T-helper 2 cell treated with Interferon-gamma antibody and Interleukin-4, amounts not matched to agents 5 μg/mL and 100 μg/mL, for 36 hours (primary cell): ENCODE results near the gene ACAA1.
A peak's percentile ranks its signal among the peaks of the same experiment; 100 is the strongest.
"Not testable (repeated sequence)": the region's sequence is repeated elsewhere in the genome, so short reads cannot be mapped to it uniquely, and the experiment has no call there.

Experiments
- DNase-seq: peaks from one replicate; pipeline ENCODE4 v3.0.0; 2021; ENCODE audit warnings: low spot score
- H3K27ac Mint-ChIP-seq: one replicate; pipeline ENCODE4 v1.8.0; 2021; ENCODE audit warnings: mild to moderate bottlenecking, mixed read lengths
- H3K27me3 Mint-ChIP-seq: one replicate; pipeline ENCODE4 v1.8.0; 2021; ENCODE audit warnings: low read depth, mixed read lengths
- H3K36me3 Mint-ChIP-seq: one replicate; pipeline ENCODE4 v1.8.0; 2021; ENCODE audit warnings: low read depth, mixed read lengths
- H3K4me1 Mint-ChIP-seq: one replicate; pipeline ENCODE4 v1.8.0; 2021; ENCODE audit warnings: low read depth, mixed read lengths
- H3K4me3 Mint-ChIP-seq: one replicate; pipeline ENCODE4 v1.8.0; 2022; ENCODE audit warnings: mild to moderate bottlenecking, moderate library complexity, mixed read lengths
- H3K9me3 Mint-ChIP-seq: one replicate; pipeline ENCODE4 v1.8.0; 2021; ENCODE audit warnings: mixed read lengths

Gene ACAA1

DNA sequence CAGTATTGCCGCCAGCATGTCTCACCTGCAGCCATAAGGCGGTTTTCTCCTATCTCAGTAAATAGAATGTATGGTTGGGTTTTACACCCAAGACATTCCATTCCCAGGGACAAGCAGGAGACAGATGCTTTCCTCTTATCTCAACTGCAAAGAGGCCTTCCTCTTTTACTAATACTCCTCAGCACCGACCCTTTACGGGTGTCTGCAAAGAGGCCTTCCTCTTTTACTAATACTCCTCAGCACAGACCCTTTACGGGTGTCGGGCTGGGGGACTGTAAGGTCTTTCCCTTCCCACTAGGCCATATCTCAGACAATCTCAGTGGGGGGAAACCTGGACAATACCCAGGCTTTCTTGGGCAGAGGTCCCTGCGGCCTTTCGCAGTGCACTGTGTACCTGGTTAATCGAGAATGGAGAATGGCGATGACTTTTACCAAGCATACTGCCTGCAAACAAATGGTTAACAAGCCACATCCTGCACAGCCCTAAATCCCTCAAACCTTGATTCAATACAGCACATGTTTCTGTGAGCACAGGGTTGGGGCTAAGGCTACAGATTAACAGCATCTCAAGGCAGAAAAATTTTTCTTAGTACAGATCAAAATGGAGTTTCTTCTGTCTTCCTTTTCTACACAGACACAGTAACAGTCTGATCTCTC lies 1.2 kb downstream of the ACAA1 start:
- H3K27me3 Mint-ChIP-seq, H3K9me3 Mint-ChIP-seq, DNase-seq: not testable (repeated sequence)
- Mint-ChIP-seq H3K4me3 (peak overlapping the region; percentile 91), H3K36me3 (peaks cover 50% of the 10 kb centered on the region), H3K4me1 (peaks cover 51% of the 10 kb centered on the region), H3K27ac (peak overlapping the region; percentile 93)

GRCh38 chr3:38134517-38135143 lies 2.3 kb downstream of the ACAA1 start:
- H3K36me3 Mint-ChIP-seq = peaks cover 53% of the 10 kb centered on the region
- not testable (repeated sequence) for H3K27me3 Mint-ChIP-seq, DNase-seq, H3K9me3 Mint-ChIP-seq
- peak overlapping the region; percentile 91 for H3K4me3 Mint-ChIP-seq
- H3K27ac Mint-ChIP-seq = peak overlapping the region; percentile 22
- peaks cover 44% of the 10 kb centered on the region for H3K4me1 Mint-ChIP-seq

DNA sequence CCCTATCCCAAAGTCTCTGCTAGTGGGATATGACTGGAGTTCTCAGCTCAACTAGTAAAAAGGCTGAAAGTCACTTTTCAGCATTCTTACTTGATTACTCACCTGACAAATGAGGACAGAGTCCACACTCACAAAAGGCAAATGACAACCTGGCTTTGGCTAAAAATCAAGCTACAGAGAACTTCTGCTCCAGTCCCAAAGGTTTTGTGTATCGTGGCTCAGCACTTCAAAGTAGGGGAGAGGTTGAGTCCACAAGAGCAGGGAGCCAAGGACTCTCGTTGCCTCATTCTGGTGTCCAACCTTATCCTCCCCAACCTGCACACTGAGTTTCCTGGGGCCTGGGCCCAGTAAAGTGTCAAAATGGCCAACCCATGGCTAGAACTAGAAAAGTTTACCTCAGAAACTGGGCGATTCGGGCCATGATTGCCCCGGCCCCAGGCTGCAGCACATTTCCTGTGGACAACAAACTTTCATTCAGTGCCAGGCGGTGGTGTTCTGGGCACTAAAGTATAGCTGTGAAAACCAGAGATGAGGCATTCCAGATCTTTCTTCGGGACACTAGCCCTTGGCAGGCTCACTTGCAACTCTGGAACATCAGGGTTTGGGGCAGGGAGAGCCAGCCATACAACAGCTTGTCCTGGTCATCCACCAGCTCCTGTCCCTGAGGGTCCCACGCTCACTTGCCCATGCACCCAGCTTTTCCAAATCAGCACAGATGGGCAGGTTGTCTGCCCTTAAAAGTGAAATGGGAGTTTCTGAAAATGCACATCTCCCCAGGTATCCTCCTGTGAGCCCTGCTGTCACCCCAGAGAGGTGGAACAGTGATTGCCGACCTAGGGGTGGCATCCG lies 3.1 kb downstream of the ACAA1 start:
- Mint-ChIP-seq H3K27me3 (no peaks in the 10 kb centered on the region), H3K27ac (peak overlapping the region; percentile 22), H3K9me3 (no peaks in the 10 kb centered on the region), H3K4me3 (peak overlapping the region; percentile 32), H3K36me3 (peaks cover 60% of the 10 kb centered on the region), H3K4me1 (peaks cover 41% of the 10 kb centered on the region)
- DNase-seq = no peak

DNA sequence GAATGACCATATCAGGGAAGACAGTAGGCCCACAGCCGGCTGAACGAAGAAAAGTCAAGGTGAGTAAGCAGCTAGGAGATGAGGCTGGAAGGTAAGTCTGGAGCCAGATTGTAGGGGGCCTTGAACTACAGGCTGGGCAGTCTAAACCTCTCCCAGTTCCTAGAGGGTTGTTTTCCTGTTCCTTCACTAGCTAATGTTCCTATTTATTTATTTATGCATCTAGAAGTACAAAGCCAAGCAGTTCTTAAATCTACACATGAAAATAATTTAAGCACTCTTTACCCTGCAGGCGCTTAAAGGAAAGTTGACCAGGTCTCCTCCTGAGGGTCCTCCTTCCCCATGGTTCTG lies 3.7 kb downstream of the ACAA1 start:
- H3K27ac Mint-ChIP-seq = no peak overlapping the region
- H3K9me3 Mint-ChIP-seq = no peaks in the 10 kb centered on the region
- no peak overlapping the region for H3K4me3 Mint-ChIP-seq
- H3K36me3 Mint-ChIP-seq = peaks cover 61% of the 10 kb centered on the region
- H3K4me1 Mint-ChIP-seq = peaks cover 39% of the 10 kb centered on the region
- no peak for DNase-seq
- H3K27me3 Mint-ChIP-seq = no peaks in the 10 kb centered on the region

DNA sequence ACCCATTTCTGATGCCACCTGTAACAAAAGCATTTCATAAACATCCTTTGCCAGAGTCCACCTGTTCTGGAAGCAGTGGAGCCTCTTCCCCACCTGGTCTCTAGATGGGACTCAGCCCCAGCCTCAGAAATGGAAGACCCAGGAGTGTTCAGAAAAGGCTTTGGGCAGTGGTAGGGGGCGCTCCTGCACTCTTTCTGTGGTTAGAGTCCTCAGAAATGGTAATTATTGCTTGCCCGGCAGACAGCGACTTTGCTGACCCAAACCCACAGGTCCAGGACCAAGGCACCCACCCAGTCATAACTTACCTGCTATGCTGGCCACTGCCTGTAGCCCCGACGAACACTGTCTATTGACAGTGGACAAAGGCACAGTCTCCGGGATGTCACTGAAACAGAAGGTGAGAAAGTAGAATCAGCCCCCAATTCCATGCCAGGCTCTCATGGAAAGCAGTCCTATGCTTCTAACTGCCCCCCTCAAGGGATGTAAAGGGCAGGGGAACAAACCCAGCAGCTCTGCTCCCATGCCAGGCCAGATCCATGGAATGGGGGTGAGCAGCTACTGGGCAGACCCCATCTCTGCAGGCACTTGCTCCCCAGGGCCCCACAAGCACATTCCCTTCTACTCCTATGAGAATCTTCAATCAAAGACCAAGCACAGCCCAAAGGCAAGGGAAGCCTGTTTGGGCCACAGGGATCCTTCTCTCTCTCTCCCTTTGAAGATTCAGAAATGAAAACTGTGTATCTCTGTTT lies 5.1 kb downstream of the ACAA1 start:
- Mint-ChIP-seq H3K36me3 (peaks cover 71% of the 10 kb centered on the region), H3K27ac (no peak overlapping the region), H3K27me3 (no peaks in the 10 kb centered on the region), H3K4me1 (peaks cover 33% of the 10 kb centered on the region), H3K9me3 (no peaks in the 10 kb centered on the region), H3K4me3 (no peak overlapping the region)
- DNase-seq = no peak

- Mint-ChIP-seq H3K4me1 (peaks cover 26% of the 10 kb centered on the region), H3K4me3 (no peak overlapping the region), H3K27me3 (no peaks in the 10 kb centered on the region), H3K36me3 (peaks cover 73% of the 10 kb centered on the region), H3K27ac (no peak overlapping the region), H3K9me3 (no peaks in the 10 kb centered on the region)
- no peak for DNase-seq
Observed at GRCh38 chr3:38130631-38131065, 6.3 kb downstream of the ACAA1 start.

DNA sequence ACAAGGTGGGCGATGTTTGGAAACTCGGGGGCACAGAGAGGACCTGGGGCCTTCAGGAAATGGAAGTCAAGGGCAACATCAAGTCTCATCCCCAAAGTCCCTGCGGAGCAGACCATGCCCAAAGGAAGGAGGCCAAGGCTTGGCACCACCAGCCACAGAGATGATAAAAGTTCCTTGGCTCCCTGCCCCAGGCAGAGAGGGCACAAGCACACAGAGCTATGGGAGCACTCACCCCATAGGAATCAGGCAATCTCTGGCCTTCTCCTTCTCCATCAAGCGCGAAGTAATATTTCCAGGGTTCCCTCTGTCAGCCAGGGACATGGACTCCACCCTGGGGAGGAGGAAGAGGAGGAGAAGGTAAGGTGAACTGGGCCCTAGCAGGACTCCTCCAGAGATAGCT lies 7.9 kb downstream of the ACAA1 start:
- no peak overlapping the region for H3K4me3 Mint-ChIP-seq
- no peak overlapping the region for H3K27ac Mint-ChIP-seq
- H3K4me1 Mint-ChIP-seq = peaks cover 15% of the 10 kb centered on the region
- DNase-seq = no peak
- peaks cover 75% of the 10 kb centered on the region for H3K36me3 Mint-ChIP-seq
- H3K9me3 Mint-ChIP-seq = no peaks in the 10 kb centered on the region
- H3K27me3 Mint-ChIP-seq = no peaks in the 10 kb centered on the region

GRCh38 chr3:38128303-38128655 lies 8.6 kb downstream of the ACAA1 start:
- Mint-ChIP-seq H3K27ac (no peak overlapping the region), H3K9me3 (no peaks in the 10 kb centered on the region), H3K4me3 (no peak overlapping the region), H3K27me3 (no peaks in the 10 kb centered on the region), H3K36me3 (peaks cover 72% of the 10 kb centered on the region), H3K4me1 (peaks cover 11% of the 10 kb centered on the region)
- DNase-seq = no peak

DNA sequence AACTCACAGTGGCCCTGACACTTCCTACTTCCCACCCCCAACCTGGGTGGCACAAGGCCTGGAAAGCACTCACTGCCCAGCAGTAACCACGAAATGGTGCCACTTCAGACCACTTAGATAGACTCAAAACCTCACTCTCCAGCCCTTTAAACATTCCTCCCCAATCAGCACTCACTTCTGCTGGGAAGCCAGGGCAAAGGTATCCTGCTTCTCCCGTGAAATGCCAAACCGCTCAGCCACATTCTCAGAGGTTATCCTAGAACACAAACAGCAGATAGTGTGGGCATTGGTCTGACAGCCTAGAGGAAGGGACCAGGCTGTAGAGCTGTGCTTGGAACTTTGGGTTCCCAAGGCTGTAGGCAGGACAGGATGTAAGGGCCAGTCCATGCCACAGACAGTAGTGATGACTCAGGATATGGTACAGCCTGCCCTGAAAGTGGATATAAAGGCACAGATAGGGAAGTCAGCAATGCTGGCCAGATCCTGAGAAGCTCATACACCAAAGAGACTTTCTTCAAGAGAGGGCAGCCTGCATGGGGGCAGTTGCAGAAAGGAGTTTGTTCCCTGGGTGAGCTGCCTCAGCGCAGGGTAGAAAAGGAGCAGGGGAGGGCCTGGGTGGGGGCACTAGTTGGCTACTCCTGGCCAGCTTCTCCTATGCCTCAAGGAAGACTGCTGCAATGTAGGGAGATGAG lies 9.2 kb downstream of the ACAA1 start:
- H3K4me1 Mint-ChIP-seq = peaks cover 8% of the 10 kb centered on the region
- H3K27me3 Mint-ChIP-seq = no peaks in the 10 kb centered on the region
- no peak for DNase-seq
- no peaks in the 10 kb centered on the region for H3K9me3 Mint-ChIP-seq
- H3K36me3 Mint-ChIP-seq = peaks cover 72% of the 10 kb centered on the region
- H3K27ac Mint-ChIP-seq = peak overlapping the region; percentile 12
- no peak overlapping the region for H3K4me3 Mint-ChIP-seq

DNA sequence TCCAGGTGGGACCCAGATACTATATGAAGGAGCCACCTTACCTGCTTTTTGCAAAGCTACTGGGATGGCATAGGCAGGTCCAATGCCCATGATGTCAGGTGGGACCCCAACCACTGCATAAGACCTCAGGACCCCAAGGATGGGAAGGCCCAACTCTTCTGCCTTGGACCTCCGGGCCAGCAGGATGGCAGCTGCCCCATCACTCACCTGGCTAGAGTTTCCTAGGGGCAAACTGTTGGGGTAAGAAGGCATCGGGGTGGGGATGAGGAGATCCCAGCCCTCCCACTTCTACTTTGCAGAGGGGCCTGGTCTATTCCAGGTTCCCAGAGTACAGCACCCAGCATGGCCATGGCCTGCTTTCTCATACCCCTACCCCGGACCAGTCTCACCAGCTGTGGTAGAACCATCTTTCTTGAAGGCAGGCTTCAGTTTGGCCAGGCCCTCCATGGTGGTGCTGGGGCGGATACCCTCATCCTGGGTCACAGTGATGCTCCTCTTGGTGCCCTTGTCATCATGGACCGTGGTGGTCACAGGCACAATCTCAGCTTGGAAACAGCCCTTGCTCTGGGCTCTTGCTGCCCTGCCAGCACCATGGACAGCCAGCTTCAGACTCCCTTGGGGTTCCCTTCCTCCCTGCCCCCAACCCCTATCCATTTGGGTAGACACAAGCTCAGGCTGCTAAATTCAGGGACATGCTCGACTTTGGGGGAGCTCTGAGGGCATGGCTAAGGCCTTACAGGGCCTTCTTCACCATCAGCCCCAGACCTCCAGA lies 10.6 kb downstream of the ACAA1 start:
- no peak for DNase-seq
- no peaks in the 10 kb centered on the region for H3K27me3 Mint-ChIP-seq
- H3K36me3 Mint-ChIP-seq = peaks cover 63% of the 10 kb centered on the region
- H3K9me3 Mint-ChIP-seq = no peaks in the 10 kb centered on the region
- H3K4me3 Mint-ChIP-seq = no peak overlapping the region
- peaks cover 8% of the 10 kb centered on the region for H3K4me1 Mint-ChIP-seq
- H3K27ac Mint-ChIP-seq = no peak overlapping the region

- H3K27me3 Mint-ChIP-seq = no peaks in the 10 kb centered on the region
- no peaks in the 10 kb centered on the region for H3K9me3 Mint-ChIP-seq
- H3K27ac Mint-ChIP-seq = no peak overlapping the region
- H3K4me3 Mint-ChIP-seq = no peak overlapping the region
- DNase-seq = no peak
- H3K36me3 Mint-ChIP-seq = peaks cover 59% of the 10 kb centered on the region
- peaks cover 7% of the 10 kb centered on the region for H3K4me1 Mint-ChIP-seq
Observed at GRCh38 chr3:38125305-38126120, 11.4 kb downstream of the ACAA1 start.

- H3K9me3 Mint-ChIP-seq = no peaks in the 10 kb centered on the region
- H3K27ac Mint-ChIP-seq = no peak overlapping the region
- no peak for DNase-seq
- H3K27me3 Mint-ChIP-seq = no peaks in the 10 kb centered on the region
- H3K4me3 Mint-ChIP-seq = no peak overlapping the region
- peaks cover 59% of the 10 kb centered on the region for H3K36me3 Mint-ChIP-seq
- H3K4me1 Mint-ChIP-seq = peaks cover 4% of the 10 kb centered on the region
Observed at GRCh38 chr3:38124324-38125122, 12.4 kb downstream of the ACAA1 start.
